Skeletal muscle cell (primary cell): ENCODE data around the gene SPDYC.
"Not testable (repeated sequence)": the region's sequence is repeated elsewhere in the genome, so short reads cannot be mapped to it uniquely, and the experiment has no call there.

ENCODE experiments used
- DNase-seq: peaks from one replicate; pipeline ENCODE4 v3.0.0-alpha.2; 2010; ENCODE audit warnings: low read depth
- H3K4me3 ChIP-seq: 2 replicates; pipeline ENCODE4 v1.5.1; 2011; ENCODE audit warnings: low read depth, mild to moderate bottlenecking, control low read depth, low read length, moderate library complexity

The SPDYC gene

DNA sequence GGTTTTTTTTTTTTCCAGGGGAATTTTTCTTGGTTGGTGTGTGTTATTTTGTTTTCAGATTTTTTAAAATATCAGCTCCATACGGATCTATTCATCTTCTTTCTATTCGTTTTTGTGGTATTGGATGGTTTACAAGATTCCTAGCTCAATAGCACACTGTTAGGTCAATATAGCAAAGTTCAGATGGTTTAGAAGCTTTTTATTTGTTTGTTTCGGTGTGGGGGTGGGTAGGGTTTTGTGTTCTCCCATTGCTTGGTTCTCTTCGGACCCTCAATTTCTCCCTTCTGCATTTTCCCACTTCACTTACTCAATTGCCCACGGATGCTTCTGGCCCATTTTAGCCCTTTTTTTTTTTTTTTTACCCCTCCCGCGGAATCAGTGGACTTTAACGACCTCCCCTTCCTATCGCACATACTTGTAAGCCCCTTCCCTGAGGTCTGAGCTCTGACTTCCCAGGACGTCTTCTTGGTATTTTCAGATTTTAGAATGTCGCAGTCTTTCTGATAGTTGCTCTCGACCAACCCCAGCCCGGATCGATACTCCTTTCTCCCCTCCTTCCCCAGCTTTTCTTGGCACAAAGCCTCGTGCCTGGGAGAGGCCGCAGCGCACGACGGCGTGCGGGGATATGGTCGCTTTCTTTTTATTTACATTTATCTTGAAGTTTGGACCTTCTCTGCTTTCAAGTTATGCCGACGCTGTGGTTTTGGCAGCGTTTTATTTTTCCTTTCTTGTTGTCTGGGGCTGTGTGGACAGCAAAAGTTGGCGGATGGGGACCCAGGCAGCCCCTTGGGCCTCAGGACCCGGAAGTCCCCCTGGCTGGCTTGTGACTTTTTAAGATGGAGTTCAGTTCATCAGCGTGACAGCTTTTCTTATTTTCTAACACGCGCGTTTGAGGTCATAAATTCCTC is 4.4 kb upstream of the SPDYC start:
- DNase-seq, result no peak
- no peak overlapping the region for H3K4me3 ChIP-seq

- DNase-seq, result no peak
- no peak overlapping the region for H3K4me3 ChIP-seq
These were observed 3.1 kb upstream of the SPDYC start for GRCh38 chr11:65166893-65167292.

DNA sequence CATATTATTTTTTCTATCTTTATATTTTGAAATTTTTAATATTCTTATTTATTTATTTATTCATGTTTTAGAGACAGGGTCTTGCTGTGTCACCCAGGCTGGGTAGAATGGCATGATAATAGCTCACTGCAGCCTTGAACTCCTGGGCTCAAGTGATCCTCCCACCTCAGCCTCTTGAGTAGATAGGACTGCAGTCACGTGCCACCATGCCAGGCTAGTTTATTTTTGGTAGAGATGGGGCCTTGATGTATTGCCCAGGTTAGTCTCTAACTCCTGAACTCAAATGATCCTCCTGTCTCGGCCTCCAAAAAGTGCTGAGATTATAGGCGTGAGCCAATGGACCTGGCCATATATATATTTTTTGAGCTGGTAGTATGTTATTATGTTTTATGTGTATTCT is 2.4 kb upstream of the SPDYC start:
- H3K4me3 ChIP-seq, result no peak overlapping the region
- no peak for DNase-seq

- no peak overlapping the region for H3K4me3 ChIP-seq
- no peak for DNase-seq
These were observed 830 bp upstream of the SPDYC start for GRCh38 chr11:65169164-65169641.

DNA sequence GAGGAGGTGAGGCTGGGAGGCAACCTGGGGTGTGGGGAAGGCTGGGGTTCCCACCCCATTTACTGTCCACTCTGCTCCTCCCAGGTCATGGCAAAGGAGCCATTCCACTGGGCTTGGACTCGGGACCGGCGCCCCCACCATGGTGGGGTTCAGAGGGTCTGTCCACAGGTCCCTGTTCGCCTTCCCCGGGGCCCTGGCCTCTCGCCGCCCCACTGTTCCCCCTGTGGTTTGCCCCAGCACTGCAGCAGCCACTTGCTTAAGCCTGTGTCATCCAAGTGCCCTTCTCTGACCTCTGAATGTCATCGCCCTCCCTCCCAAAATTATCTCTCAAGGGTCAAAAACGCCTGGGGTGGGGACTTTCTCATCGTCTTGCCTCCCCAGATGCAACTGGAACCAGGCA is 2.6 kb downstream of the SPDYC start:
- no peak for DNase-seq
- no peak overlapping the region for H3K4me3 ChIP-seq

- H3K4me3 ChIP-seq, DNase-seq: not testable (repeated sequence)
These were observed 4.6 kb downstream of the SPDYC start for GRCh38 chr11:65174571-65175010.

DNA sequence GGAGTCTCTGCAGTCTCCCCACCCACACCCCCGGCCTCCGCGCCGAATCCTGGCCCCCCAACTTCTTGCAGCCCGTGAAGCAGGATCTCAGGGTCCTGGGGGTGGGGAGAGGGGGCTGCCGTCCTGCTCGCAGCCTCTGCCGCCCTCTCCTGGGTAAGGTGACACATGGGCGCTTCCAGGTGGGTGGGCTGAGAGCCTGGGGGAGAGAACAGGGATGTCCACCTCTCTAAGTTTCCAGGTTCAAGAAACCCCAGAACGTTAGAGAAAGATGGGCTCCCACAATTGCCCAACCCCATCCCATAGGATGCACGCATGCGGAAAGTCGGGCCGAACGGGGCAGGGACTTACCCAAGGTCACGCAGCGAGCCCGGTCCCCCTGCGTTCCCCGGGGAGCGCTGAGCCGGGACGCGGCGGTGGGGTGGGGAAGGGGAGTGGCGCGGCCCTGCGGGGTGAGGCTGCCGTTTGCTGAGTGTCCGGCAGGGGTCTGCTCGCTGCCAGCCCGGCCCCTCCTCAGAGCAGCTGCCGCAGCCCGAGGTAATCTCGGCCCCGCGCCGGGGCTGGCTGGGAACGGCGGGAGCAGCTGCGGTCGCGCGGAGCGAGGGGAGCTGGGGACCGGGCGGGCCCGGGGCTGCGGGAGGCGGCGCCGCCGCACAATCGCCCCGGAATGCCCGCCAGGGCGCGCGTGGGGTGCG is 11.0 kb downstream of the SPDYC start:
- peak overlapping the region; percentile 93 for H3K4me3 ChIP-seq
- DNase-seq, result no peak

DNA sequence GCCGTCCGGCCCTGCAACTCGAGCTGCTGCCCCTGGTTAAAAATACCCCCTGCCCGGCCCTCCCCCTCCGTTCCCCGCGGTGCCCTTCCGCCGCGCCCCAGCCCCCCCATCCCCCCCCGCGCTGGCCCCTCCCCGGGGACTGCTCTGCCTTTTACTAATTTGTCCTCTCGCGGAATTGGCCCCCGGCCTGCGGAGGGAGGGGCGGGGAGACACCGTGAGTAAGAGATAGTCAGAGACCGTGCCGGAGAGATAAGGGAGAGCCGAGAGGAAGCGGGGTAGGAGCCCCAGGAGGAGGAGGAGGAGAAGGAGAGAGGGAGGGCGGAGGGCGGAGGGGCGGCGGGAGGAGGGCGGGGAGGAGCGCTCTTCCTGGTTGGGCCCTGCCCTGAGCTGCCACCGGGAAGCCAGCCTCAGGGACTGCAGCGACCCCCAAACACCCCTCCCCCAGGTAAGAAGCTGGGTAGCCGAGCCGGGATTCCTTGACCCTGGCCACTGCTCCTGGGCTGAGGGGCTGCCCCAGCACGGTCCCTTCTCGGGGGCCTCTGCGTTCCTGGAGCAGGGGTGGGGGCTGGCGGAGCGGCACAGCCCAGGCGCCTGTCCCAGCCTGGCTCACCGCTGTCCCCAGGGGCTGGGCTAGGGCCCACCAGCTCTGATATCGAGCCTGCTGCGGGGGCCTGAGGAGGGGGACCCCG is 11.7 kb downstream of the SPDYC start, which contains the start of gene CAPN1:
Gene CAPN1, plus strand, starts transcription at position 360 of the 689 bp plus-strand sequence. CDS start 774 bp downstream, outside the sequence.
- peak within 1 kb of the TSS; percentile 93 for H3K4me3 ChIP-seq
- no peak for DNase-seq

DNA sequence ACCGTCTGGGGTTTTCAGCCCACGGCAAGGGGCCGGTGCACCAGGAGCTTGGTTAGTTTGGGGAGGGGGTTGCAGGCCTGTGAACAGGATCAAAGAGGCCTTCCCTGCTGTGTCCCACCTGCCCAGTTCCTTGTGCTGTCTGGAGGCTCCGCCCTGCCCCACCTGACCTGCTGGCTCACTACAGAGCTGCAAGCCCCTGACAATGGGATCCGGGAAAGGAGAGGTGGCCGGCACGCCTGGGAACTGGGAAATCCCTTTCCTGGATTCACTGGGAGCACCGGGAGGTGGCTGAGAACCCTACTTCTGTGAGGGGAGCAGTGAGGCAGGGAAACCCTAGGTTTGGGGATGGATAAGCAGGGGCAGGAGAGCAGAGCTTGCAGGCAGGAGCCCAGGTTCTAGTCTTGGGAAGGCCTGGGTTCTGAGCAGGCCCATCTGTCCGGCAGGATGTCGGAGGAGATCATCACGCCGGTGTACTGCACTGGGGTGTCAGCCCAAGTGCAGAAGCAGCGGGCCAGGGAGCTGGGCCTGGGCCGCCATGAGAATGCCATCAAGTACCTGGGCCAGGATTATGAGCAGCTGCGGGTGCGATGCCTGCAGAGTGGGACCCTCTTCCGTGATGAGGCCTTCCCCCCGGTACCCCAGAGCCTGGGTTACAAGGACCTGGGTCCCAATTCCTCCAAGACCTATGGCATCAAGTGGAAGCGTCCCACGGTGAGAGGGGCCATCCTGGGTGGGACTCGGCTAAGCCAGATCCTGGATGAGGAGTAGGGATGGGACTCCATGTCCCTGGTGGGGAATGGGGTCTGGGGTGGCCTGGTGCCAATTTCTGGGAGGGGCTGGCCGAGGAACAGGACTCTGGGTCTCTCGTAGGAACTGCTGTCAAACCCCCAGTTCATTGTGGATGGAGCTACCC is 12.5 kb downstream of the SPDYC start:
- no peak for DNase-seq

DNA sequence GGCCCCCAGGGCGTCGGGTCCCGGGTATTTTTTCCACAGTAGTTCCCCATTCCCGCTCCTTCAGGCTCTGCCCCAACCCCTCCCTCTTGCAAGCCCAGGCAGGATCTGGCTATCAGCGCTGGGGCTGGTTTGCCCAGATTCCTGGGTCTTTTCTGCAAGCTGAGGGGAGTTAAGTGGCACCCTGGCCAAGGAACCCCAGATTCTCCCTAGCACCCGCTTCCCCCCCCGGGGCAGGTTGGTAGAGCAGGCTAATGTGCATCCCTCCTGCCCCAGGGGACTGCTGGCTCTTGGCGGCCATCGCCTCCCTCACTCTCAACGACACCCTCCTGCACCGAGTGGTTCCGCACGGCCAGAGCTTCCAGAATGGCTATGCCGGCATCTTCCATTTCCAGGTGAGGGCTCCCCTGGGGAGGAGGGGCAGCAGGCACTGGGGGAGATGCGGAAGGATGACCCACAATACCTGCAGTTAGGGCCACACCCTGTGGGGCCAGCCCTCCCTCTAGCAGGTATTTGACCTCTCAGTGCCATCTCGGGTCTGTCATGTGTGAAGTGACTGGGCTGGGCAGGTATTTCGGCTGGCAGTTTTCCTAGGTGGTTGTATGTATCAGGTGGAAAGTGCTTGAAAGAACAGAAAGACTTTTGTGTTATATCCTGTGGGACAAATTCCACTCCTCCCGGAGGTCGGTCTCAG is 13.3 kb downstream of the SPDYC start:
- DNase-seq, result no peak
- peak overlapping the region; percentile 93 for H3K4me3 ChIP-seq

More for the DNA sequence above, 12.5 kb downstream of the SPDYC start:
- peak overlapping the region; percentile 93 for H3K4me3 ChIP-seq

- no peak for DNase-seq
These were observed 14.1 kb downstream of the SPDYC start for GRCh38 chr11:65184146-65184545.

GRCh38 chr11:65185171-65185570 is 15.1 kb downstream of the SPDYC start:
- H3K4me3 ChIP-seq, result no peak overlapping the region
- no peak for DNase-seq

More at GRCh38 chr11:65184146-65184545, 14.1 kb downstream of the SPDYC start:
- H3K4me3 ChIP-seq, result no peak overlapping the region

DNA sequence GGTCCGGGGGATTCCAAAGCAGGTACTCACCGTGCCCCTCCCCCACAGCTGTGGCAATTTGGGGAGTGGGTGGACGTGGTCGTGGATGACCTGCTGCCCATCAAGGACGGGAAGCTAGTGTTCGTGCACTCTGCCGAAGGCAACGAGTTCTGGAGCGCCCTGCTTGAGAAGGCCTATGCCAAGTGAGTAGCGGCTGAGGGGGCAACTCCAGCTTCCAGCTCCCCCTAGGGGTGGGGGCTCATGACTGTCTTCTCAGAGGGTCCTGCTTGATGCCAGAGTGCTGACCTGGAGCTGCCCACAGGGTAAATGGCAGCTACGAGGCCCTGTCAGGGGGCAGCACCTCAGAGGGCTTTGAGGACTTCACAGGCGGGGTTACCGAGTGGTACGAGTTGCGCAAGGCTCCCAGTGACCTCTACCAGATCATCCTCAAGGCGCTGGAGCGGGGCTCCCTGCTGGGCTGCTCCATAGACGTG is 15.9 kb downstream of the SPDYC start:
- H3K4me3 ChIP-seq, result no peak overlapping the region
- no peak for DNase-seq

DNA sequence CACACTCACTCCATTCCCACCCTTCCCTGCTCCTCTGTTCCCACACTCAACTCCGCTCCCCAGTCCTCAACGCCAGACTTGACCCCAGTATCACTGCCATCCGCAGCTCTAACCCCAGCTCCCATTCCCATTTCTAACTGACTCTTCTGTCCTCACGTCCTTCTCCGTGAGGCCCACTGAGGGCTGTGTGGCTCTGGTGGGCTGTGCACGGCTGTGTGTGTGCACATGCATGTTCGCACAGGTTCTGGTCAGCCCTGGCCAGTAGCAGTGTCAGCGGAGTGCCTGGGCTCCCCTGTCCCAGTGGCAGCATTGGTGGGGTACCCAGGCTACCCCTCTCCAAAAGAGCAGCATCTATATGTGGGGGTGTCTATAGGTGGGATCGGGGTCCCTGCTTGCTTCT is 16.7 kb downstream of the SPDYC start:
- DNase-seq, result no peak
- no peak overlapping the region for H3K4me3 ChIP-seq

- no peak for DNase-seq
These were observed 17.2 kb downstream of the SPDYC start for GRCh38 chr11:65187146-65187675.

GRCh38 chr11:65187971-65188461 is 18.0 kb downstream of the SPDYC start:
- DNase-seq, result no peak

More at GRCh38 chr11:65187146-65187675, 17.2 kb downstream of the SPDYC start:
- no peak overlapping the region for H3K4me3 ChIP-seq

GRCh38 chr11:65188486-65188885 is 18.5 kb downstream of the SPDYC start:
- no peak overlapping the region for H3K4me3 ChIP-seq
- no peak for DNase-seq

More at GRCh38 chr11:65187971-65188461, 18.0 kb downstream of the SPDYC start:
- H3K4me3 ChIP-seq, result no peak overlapping the region

DNA sequence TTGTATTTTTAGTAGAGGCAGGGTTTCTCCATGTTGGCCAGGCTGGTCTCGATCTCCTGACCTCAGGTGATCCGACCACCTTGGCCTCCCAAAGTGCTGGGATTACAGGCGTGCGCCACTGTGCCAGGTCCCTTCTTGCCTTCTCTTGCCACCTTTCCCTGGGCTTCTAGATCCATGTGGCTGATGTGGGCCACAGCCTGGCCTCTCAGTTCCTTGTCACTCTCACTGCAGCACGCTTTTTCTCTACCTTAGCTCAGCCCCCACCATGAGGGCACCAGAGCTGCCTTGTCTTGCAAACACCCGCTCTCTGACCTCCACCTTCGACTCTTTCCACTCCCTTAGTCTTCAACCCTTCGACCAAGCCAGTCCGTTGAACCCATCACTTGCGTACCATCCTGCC is 19.2 kb downstream of the SPDYC start:
- DNase-seq, result no peak

More for the DNA sequence above, 19.2 kb downstream of the SPDYC start:
- no peak overlapping the region for H3K4me3 ChIP-seq
